Activated T-cell treated with anti-CD3 and anti-CD28 coated beads, Interleukin-2, amount 50 U/mL, for 24 hours (primary cell): Measurements from ENCODE around the gene UGCG.

Experiments
- DNase-seq: peaks from one replicate; pipeline ENCODE4 v3.0.0-alpha.2; 2020
- H3K27ac Mint-ChIP-seq: 2 replicates; pipeline ENCODE4 v1.8.0; 2020; ENCODE audit warnings: mild to moderate bottlenecking, mixed read lengths
- H3K27me3 Mint-ChIP-seq: 2 replicates; pipeline ENCODE4 v1.8.0; 2020; ENCODE audit warnings: mixed read lengths
- H3K36me3 Mint-ChIP-seq: 2 replicates; pipeline ENCODE4 v1.8.0; 2020; ENCODE audit warnings: low read depth, mixed read lengths
- H3K4me1 Mint-ChIP-seq: 2 replicates; pipeline ENCODE4 v1.8.0; 2020; ENCODE audit warnings: low read depth, mixed read lengths
- H3K4me3 Mint-ChIP-seq: 2 replicates; pipeline ENCODE4 v1.8.0; 2020; ENCODE audit warnings: mild to moderate bottlenecking, moderate library complexity, mixed read lengths
- H3K9me3 Mint-ChIP-seq: 2 replicates; pipeline ENCODE4 v1.8.0; 2020; ENCODE audit warnings: mixed read lengths

Gene UGCG

GRCh38 chr9:111920531-111920930, 23.9 kb downstream of the UGCG start:
- H3K27me3 Mint-ChIP-seq, result no peaks in the 10 kb centered on the region
- no peak for DNase-seq
- no peak overlapping the region for H3K27ac Mint-ChIP-seq
- no peak overlapping the region for H3K4me3 Mint-ChIP-seq
- H3K4me1 Mint-ChIP-seq, result peaks cover 46% of the 10 kb centered on the region
- no peaks in the 10 kb centered on the region for H3K9me3 Mint-ChIP-seq
- H3K36me3 Mint-ChIP-seq, result peaks cover 73% of the 10 kb centered on the region

- no peak overlapping the region for H3K4me3 Mint-ChIP-seq
- peaks cover 49% of the 10 kb centered on the region for H3K4me1 Mint-ChIP-seq
- H3K36me3 Mint-ChIP-seq, result peaks cover 71% of the 10 kb centered on the region
- H3K27me3 Mint-ChIP-seq, result no peaks in the 10 kb centered on the region
- no peak for DNase-seq
- H3K27ac Mint-ChIP-seq, result no peak overlapping the region
- no peaks in the 10 kb centered on the region for H3K9me3 Mint-ChIP-seq
These were observed 25.9 kb downstream of the UGCG start for GRCh38 chr9:111922324-111923013.

DNA sequence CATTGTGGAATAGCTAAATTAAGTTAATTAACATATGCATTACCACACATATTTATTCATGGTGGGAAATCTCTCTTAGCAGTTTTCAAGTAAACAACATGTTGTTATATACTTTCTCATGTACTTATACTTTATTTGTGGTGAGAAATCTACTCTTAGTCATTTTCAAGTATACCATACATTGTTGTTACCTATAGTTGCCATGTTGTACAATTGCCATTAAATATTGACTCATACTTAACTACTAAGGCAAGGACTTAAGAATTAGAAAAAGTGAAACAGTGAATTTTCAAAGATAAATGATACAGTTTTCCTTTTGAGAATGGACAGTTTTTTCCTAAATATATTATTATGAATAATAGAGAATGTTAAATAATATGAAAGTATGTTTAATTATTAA, 27.7 kb downstream of the UGCG start:
- no peak overlapping the region for H3K4me3 Mint-ChIP-seq
- no peak overlapping the region for H3K27ac Mint-ChIP-seq
- H3K36me3 Mint-ChIP-seq, result peaks cover 71% of the 10 kb centered on the region
- H3K9me3 Mint-ChIP-seq, result no peaks in the 10 kb centered on the region
- DNase-seq, result no peak
- peaks cover 55% of the 10 kb centered on the region for H3K4me1 Mint-ChIP-seq
- H3K27me3 Mint-ChIP-seq, result no peaks in the 10 kb centered on the region

DNA sequence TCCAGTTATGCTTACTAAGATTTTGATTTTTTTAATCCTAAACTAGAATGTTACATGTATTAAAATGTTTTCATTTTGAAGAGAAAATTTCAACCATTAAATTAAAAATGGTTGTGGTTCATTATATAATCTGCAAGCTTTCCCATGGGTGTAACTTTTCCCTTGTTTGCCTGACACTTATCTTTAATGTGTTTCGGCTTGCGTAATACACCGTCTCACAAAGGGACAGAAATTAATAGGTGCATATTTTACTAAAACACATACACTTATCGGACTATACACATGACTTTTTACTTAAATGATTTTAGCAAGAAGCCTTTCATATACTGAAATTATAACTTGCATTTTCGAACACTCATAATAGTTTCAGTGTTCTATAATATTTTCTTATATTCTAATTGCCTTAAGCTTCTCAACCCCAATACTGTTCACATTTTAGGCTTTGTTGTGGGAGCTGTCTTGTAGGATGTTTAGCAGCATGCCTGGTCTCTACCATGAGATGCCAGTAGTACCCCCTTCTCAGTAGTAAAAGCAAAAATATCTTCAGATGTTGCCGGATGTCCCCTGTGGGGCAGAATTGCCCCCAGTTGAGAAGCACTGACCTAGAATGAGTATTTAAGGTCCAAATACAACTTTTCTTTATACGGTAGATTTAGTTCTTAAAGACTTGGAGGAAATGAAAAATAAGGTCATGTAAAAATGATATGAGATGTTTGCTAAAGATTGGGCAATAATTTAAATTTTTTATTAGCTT, 28.6 kb downstream of the UGCG start:
- H3K4me3 Mint-ChIP-seq, result no peak overlapping the region
- no peak for DNase-seq
- H3K9me3 Mint-ChIP-seq, result no peaks in the 10 kb centered on the region
- H3K27me3 Mint-ChIP-seq, result no peaks in the 10 kb centered on the region
- H3K27ac Mint-ChIP-seq, result peak overlapping the region; percentile 66
- peaks cover 52% of the 10 kb centered on the region for H3K4me1 Mint-ChIP-seq
- H3K36me3 Mint-ChIP-seq, result peaks cover 68% of the 10 kb centered on the region

GRCh38 chr9:111925784-111926183, 29.2 kb downstream of the UGCG start:
- peaks cover 49% of the 10 kb centered on the region for H3K4me1 Mint-ChIP-seq
- no peak for DNase-seq
- peak overlapping the region; percentile 9 for H3K27ac Mint-ChIP-seq
- H3K27me3 Mint-ChIP-seq, result no peaks in the 10 kb centered on the region
- no peaks in the 10 kb centered on the region for H3K9me3 Mint-ChIP-seq
- peaks cover 68% of the 10 kb centered on the region for H3K36me3 Mint-ChIP-seq
- no peak overlapping the region for H3K4me3 Mint-ChIP-seq

DNA sequence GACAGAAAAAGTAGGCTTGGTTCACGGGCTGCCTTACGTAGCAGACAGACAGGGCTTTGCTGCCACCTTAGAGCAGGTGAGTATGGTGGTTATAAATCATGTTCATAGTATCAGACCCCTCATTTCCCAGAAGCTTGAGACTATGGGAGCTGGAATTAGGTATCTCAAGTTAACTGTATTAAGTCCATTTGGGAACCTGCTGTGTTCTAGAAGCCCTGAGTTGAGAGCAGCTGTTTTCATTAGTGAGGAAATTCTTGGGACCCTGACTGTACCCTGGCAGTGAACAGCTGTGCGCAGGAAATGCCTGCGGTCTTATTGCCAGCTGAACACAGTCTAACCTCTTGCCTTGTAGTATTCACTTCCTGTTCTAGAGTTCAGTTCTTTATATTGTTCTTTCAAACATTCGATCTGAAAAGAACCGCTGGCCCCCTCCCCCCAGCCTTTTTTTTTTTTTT, 29.8 kb downstream of the UGCG start:
- peak; percentile 55 for DNase-seq
- peaks cover 68% of the 10 kb centered on the region for H3K36me3 Mint-ChIP-seq
- H3K27me3 Mint-ChIP-seq, result no peaks in the 10 kb centered on the region
- H3K27ac Mint-ChIP-seq, result peak overlapping the region; percentile 87
- peak overlapping the region; percentile 54 for H3K4me3 Mint-ChIP-seq
- peaks cover 49% of the 10 kb centered on the region for H3K4me1 Mint-ChIP-seq
- H3K9me3 Mint-ChIP-seq, result no peaks in the 10 kb centered on the region

- peaks cover 39% of the 10 kb centered on the region for H3K4me1 Mint-ChIP-seq
- no peaks in the 10 kb centered on the region for H3K27me3 Mint-ChIP-seq
- DNase-seq, result no peak
- peaks cover 70% of the 10 kb centered on the region for H3K36me3 Mint-ChIP-seq
- H3K9me3 Mint-ChIP-seq, result no peaks in the 10 kb centered on the region
- H3K27ac Mint-ChIP-seq, result no peak overlapping the region
- no peak overlapping the region for H3K4me3 Mint-ChIP-seq
These were observed 31.7 kb downstream of the UGCG start for GRCh38 chr9:111928359-111928720.

DNA sequence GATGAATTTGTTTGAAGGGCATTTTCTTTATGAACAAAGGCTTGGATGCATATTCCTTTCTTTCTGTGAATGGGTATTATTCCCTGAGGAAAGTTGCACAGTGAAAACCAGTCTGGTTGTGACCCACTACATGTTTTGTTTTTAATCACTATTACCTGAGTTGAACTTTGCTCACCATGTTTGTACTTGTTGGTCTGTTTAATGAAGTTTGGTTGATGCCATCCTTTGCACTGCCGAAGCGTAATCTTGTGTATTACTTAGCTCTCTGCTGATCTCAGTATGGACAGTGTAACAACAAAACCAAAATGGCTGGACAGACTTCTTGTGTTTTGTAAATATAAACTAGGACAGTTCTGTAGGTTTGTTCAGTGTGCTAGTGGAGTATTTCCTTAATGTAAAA, 38.1 kb downstream of the UGCG start:
- Mint-ChIP-seq H3K27me3 (no peaks in the 10 kb centered on the region), H3K27ac (no peak overlapping the region), H3K36me3 (peaks cover 74% of the 10 kb centered on the region), H3K9me3 (no peaks in the 10 kb centered on the region), H3K4me1 (peaks cover 40% of the 10 kb centered on the region), H3K4me3 (no peak overlapping the region)
- DNase-seq, result no peak

GRCh38 chr9:111936391-111936790, 39.8 kb downstream of the UGCG start:
- Mint-ChIP-seq H3K9me3 (no peaks in the 10 kb centered on the region), H3K4me1 (peaks cover 45% of the 10 kb centered on the region), H3K27me3 (no peaks in the 10 kb centered on the region), H3K4me3 (no peak overlapping the region), H3K27ac (no peak overlapping the region), H3K36me3 (peaks cover 59% of the 10 kb centered on the region)
- no peak for DNase-seq

GRCh38 chr9:111937301-111937700, 40.7 kb downstream of the UGCG start:
- Mint-ChIP-seq H3K27ac (peak overlapping the region; percentile 95), H3K36me3 (peaks cover 50% of the 10 kb centered on the region), H3K4me1 (peaks cover 44% of the 10 kb centered on the region), H3K27me3 (no peaks in the 10 kb centered on the region), H3K9me3 (no peaks in the 10 kb centered on the region), H3K4me3 (peak overlapping the region; percentile 65)
- no peak for DNase-seq

GRCh38 chr9:111937781-111938426, 41.3 kb downstream of the UGCG start:
- Mint-ChIP-seq H3K27me3 (no peaks in the 10 kb centered on the region), H3K36me3 (peaks cover 44% of the 10 kb centered on the region), H3K4me1 (peaks cover 43% of the 10 kb centered on the region), H3K4me3 (peak overlapping the region; percentile 65), H3K9me3 (no peaks in the 10 kb centered on the region), H3K27ac (peak overlapping the region; percentile 95)
- DNase-seq, result peak; percentile 71

DNA sequence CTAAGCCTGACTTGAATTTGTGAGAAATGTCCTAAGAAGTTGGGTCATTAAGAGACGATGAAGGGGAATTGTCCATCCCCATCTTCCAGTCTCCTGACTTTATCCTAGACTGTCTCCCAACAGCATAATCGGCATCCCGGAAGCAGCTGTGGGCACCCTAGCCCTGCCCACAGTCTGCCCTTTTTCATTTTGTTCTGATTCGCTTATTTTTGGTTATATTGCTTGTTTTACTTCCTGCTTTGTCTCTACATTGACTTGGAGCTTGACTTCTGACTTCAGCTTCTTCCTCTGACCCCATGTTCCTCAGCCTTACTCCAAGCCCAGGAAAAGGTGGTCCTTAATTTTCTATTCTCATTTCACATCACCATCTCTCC, 41.8 kb downstream of the UGCG start:
- no peak for DNase-seq
- Mint-ChIP-seq H3K4me3 (peak overlapping the region; percentile 65), H3K4me1 (peaks cover 40% of the 10 kb centered on the region), H3K36me3 (peaks cover 39% of the 10 kb centered on the region), H3K27ac (peak overlapping the region; percentile 95), H3K27me3 (no peaks in the 10 kb centered on the region), H3K9me3 (no peaks in the 10 kb centered on the region)

- peaks cover 42% of the 10 kb centered on the region for H3K4me1 Mint-ChIP-seq
- H3K27me3 Mint-ChIP-seq, result no peaks in the 10 kb centered on the region
- H3K9me3 Mint-ChIP-seq, result no peaks in the 10 kb centered on the region
- H3K4me3 Mint-ChIP-seq, result peak overlapping the region; percentile 65
- peaks cover 30% of the 10 kb centered on the region for H3K36me3 Mint-ChIP-seq
- no peak for DNase-seq
- peak overlapping the region; percentile 95 for H3K27ac Mint-ChIP-seq
These were observed 42.7 kb downstream of the UGCG start for GRCh38 chr9:111939322-111939721.

- peaks cover 51% of the 10 kb centered on the region for H3K4me1 Mint-ChIP-seq
- H3K4me3 Mint-ChIP-seq, result no peak overlapping the region
- no peak overlapping the region for H3K27ac Mint-ChIP-seq
- H3K27me3 Mint-ChIP-seq, result no peaks in the 10 kb centered on the region
- no peak for DNase-seq
- H3K36me3 Mint-ChIP-seq, result peaks cover 18% of the 10 kb centered on the region
- no peaks in the 10 kb centered on the region for H3K9me3 Mint-ChIP-seq
These were observed 44.1 kb downstream of the UGCG start for GRCh38 chr9:111940697-111941096.

DNA sequence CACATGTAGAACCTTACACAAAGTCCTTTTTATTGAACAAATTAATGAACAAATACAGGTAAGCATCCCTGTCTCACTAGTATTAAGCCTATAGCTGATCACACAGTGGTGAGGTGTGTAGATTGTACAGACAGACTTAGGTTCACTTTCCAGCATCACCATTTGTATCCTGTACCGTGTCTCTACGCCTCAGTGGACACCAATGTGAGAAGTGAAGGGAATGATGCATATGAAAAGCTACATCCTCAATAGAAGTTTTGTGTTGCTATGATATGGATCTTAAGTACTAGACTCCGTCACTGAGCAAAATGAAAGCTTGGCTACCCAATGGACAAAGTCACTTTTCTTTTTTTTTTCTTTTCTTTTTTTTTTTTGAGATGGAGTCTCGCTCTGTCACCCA, 46.6 kb downstream of the UGCG start:
- Mint-ChIP-seq H3K4me3 (no peak overlapping the region), H3K4me1 (peaks cover 33% of the 10 kb centered on the region), H3K36me3 (peaks cover 2% of the 10 kb centered on the region), H3K27ac (no peak overlapping the region), H3K9me3 (no peaks in the 10 kb centered on the region), H3K27me3 (no peaks in the 10 kb centered on the region)
- DNase-seq, result no peak
